ENCODE results near the gene EIF4E. TPM values are rescaled to one million over a fixed set of nuclear protein-coding genes. Genes with fewer than 3 reads are reported as not detected.
"Not testable (repeated sequence)": the region's sequence is repeated elsewhere in the genome, so short reads cannot be mapped to it uniquely, and the experiment has no call there.

EIF4E gene
- total RNA-seq, 1 donor from 2014 or later, result 66.1 TPM

GRCh38 chr4:98873059-98873458, 55.9 kb downstream of the EIF4E start:
- no peak overlapping the region for H3K4me3 Mint-ChIP-seq (ENCODE audit: unreplicated experiment)
- H3K27me3 Mint-ChIP-seq (ENCODE audit: low read depth), result no peaks in the 10 kb centered on the region
- H3K36me3 Mint-ChIP-seq (ENCODE audit: low read depth), result peaks cover 2% of the 10 kb centered on the region
- H3K9me3 Mint-ChIP-seq (ENCODE audit: low read depth), result peaks cover 6% of the 10 kb centered on the region
- H3K27ac Mint-ChIP-seq (ENCODE audit: unreplicated experiment), result no peak overlapping the region
- TF ChIP-seq CTCF (IDR thresholded peaks at IDR 0.05), result no peak
- H3K4me1 Mint-ChIP-seq (ENCODE audit: low read depth), result peaks cover 6% of the 10 kb centered on the region
- DNase-seq (ENCODE audit: low spot score), result no peak

- not testable (repeated sequence) for DNase-seq (ENCODE audit: low spot score); H3K27me3 Mint-ChIP-seq (ENCODE audit: low read depth); H3K9me3 Mint-ChIP-seq (ENCODE audit: low read depth); H3K27ac Mint-ChIP-seq (ENCODE audit: unreplicated experiment); H3K4me1 Mint-ChIP-seq (ENCODE audit: low read depth); H3K4me3 Mint-ChIP-seq (ENCODE audit: unreplicated experiment); H3K36me3 Mint-ChIP-seq (ENCODE audit: low read depth)
These were observed 56.6 kb downstream of the EIF4E start for GRCh38 chr4:98872120-98872906.

GRCh38 chr4:98867648-98868047, 61.3 kb downstream of the EIF4E start:
- Mint-ChIP-seq H3K4me1 (ENCODE audit: low read depth) (no peaks in the 10 kb centered on the region), H3K27me3 (ENCODE audit: low read depth) (no peaks in the 10 kb centered on the region), H3K36me3 (ENCODE audit: low read depth) (no peaks in the 10 kb centered on the region), H3K9me3 (ENCODE audit: low read depth) (peaks cover 3% of the 10 kb centered on the region), H3K27ac (ENCODE audit: unreplicated experiment) (no peak overlapping the region), H3K4me3 (ENCODE audit: unreplicated experiment) (no peak overlapping the region)
- TF ChIP-seq CTCF (IDR thresholded peaks at IDR 0.05), result no peak
- no peak for DNase-seq (ENCODE audit: low spot score)

GRCh38 chr4:98865059-98865458, 63.9 kb downstream of the EIF4E start:
- no peak overlapping the region for H3K27ac Mint-ChIP-seq (ENCODE audit: unreplicated experiment)
- no peak for DNase-seq (ENCODE audit: low spot score)
- no peaks in the 10 kb centered on the region for H3K9me3 Mint-ChIP-seq (ENCODE audit: low read depth)
- H3K36me3 Mint-ChIP-seq (ENCODE audit: low read depth), result no peaks in the 10 kb centered on the region
- H3K4me3 Mint-ChIP-seq (ENCODE audit: unreplicated experiment), result no peak overlapping the region
- no peaks in the 10 kb centered on the region for H3K27me3 Mint-ChIP-seq (ENCODE audit: low read depth)
- no peak for TF ChIP-seq CTCF (IDR thresholded peaks at IDR 0.05)
- H3K4me1 Mint-ChIP-seq (ENCODE audit: low read depth), result no peaks in the 10 kb centered on the region

GRCh38 chr4:98864560-98864959, 64.4 kb downstream of the EIF4E start:
- no peak overlapping the region for H3K4me3 Mint-ChIP-seq (ENCODE audit: unreplicated experiment)
- H3K9me3 Mint-ChIP-seq (ENCODE audit: low read depth), result no peaks in the 10 kb centered on the region
- H3K27ac Mint-ChIP-seq (ENCODE audit: unreplicated experiment), result no peak overlapping the region
- H3K27me3 Mint-ChIP-seq (ENCODE audit: low read depth), result no peaks in the 10 kb centered on the region
- no peaks in the 10 kb centered on the region for H3K4me1 Mint-ChIP-seq (ENCODE audit: low read depth)
- no peak for TF ChIP-seq CTCF (IDR thresholded peaks at IDR 0.05)
- no peaks in the 10 kb centered on the region for H3K36me3 Mint-ChIP-seq (ENCODE audit: low read depth)
- DNase-seq (ENCODE audit: low spot score), result no peak

GRCh38 chr4:98862371-98862770, 66.6 kb downstream of the EIF4E start:
- Mint-ChIP-seq H3K36me3 (ENCODE audit: low read depth) (no peaks in the 10 kb centered on the region), H3K9me3 (ENCODE audit: low read depth) (no peaks in the 10 kb centered on the region), H3K4me3 (ENCODE audit: unreplicated experiment) (no peak overlapping the region), H3K4me1 (ENCODE audit: low read depth) (no peaks in the 10 kb centered on the region), H3K27me3 (ENCODE audit: low read depth) (no peaks in the 10 kb centered on the region), H3K27ac (ENCODE audit: unreplicated experiment) (no peak overlapping the region)
- no peak for TF ChIP-seq CTCF (IDR thresholded peaks at IDR 0.05)
- no peak for DNase-seq (ENCODE audit: low spot score)
